ENCODE data around the gene TSACC. TPM values are rescaled to one million over a fixed set of nuclear protein-coding genes. Genes with fewer than 3 reads are reported as not detected.
"Not testable (repeated sequence)": the region's sequence is repeated elsewhere in the genome, so short reads cannot be mapped to it uniquely, and the experiment has no call there.

TSACC gene
- total RNA-seq, 2 donors from 2014 or later: 0.94 TPM; not detected in 1

DNA sequence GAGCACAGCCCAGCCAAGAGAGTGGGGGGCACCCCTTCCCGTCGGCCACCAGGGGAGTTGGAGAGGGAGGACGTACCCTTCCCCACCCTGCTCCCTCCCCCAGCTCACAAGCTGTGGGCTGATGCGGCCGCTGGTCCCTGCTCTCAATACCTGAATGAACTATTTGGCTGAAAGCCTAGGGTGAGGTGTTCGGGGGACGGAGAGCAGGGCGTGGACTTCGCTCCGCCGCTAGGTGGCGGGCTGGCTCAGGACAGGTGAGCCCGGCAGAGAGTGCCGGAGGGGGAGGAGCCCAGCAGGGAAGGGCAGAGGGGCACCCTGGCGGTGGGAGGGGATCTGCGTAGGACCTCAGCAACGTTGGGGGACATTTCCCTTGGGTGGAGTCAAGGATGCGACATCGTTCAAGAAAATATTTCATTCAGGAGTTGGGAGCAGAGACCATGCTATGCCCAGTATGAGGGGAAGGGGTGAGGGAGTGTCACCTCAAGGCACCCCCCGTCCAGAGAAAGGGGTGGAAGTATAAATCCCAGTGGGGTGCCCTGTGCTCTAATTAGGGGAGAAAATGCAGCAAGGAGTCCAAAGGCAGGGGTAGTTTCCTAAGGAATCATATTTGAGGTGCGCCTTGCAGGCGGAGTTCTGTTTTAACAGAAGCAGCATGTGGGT lies 18.7 kb downstream of the TSACC start:
- Mint-ChIP-seq H3K27me3 (ENCODE audit: low read depth) (peaks cover 37% of the 10 kb centered on the region), H3K27ac (no peak overlapping the region), H3K4me1 (ENCODE audit: low read depth) (peaks cover 15% of the 10 kb centered on the region), H3K9me3 (no peaks in the 10 kb centered on the region), H3K36me3 (ENCODE audit: insufficient read depth in 2 of 2) (no peaks in the 10 kb centered on the region), H3K4me3 (peak overlapping the region in 1 of 2 donors; percentile 5)
- ATAC-seq (replicated peaks in 1 of 2): peak; percentile 96
- DNase-seq: peak; percentile 72 to 73

DNA sequence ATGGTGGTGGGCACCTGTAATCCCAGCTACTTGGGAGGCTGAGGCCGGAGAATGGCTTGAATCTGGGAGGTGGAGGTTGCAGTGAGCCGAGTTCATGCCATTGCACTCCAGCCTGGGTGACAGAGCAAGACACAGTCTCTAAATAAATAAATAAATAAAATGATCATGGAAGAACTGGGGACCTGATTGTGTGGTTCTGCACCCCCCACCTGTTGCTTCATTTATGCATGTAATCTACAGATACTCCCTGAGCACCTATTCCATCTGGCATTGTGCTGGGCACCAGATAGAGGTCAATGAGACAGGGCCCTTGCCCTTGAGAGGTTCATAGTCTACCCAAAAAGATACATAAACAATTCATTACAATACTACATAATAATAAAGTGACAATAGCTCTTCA lies 19.7 kb downstream of the TSACC start:
- DNase-seq: no peak
- Mint-ChIP-seq H3K9me3 (no peaks in the 10 kb centered on the region), H3K27me3 (ENCODE audit: low read depth) (peaks cover 37% of the 10 kb centered on the region), H3K4me1 (ENCODE audit: low read depth) (peaks cover 15% of the 10 kb centered on the region), H3K36me3 (ENCODE audit: insufficient read depth in 2 of 2) (no peaks in the 10 kb centered on the region), H3K4me3 (no peak overlapping the region), H3K27ac (no peak overlapping the region)
- ATAC-seq (replicated peaks in 1 of 2): no peak

DNA sequence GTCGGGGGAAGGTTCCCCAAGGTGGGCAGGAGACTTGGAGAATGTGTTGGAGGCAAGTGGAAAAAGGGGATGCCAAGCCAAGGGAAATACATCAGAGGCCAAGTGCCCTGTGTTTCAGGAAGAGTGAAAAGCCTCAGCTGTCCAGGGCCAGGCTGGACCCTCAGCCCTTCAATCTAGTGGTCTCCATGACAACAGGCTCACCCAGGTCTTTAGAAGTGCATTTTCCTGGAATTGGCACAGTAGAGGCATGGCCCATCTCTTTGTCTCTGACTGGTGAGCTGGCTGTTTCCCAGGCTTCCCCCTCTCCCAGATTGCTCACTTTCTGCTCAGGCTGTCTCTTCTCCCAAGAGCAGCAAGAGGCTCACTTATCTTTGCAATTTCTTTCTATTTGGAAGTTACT lies 20.3 kb downstream of the TSACC start:
- Mint-ChIP-seq H3K27me3 (ENCODE audit: low read depth) (peaks cover 37% of the 10 kb centered on the region), H3K27ac (no peak overlapping the region), H3K9me3 (no peaks in the 10 kb centered on the region), H3K4me3 (no peak overlapping the region), H3K4me1 (ENCODE audit: low read depth) (peaks cover 15% of the 10 kb centered on the region), H3K36me3 (ENCODE audit: insufficient read depth in 2 of 2) (no peaks in the 10 kb centered on the region)
- ATAC-seq (replicated peaks in 1 of 2): no peak
- DNase-seq: no peak

DNA sequence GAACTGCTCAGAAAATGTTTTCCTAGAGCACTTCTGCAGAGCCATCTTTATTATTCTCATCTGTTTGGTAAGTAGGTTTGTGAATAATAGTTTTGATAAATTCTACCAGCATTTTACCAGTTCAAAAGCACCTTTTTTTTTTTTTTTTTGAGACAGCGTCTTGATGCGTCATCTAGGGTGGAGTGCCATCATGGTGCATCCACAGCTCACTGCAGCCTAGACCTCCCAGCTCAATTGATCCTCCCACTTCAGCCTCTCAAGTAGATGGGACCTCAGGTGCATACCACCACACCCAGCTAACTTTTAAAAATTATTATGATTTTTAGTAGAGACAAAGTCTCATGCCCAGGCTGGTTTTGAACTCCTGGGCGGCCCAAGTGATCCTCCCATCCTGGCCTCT lies 20.9 kb downstream of the TSACC start:
- Mint-ChIP-seq H3K36me3 (ENCODE audit: insufficient read depth in 2 of 2) (no peaks in the 10 kb centered on the region), H3K4me3 (no peak overlapping the region), H3K27me3 (ENCODE audit: low read depth) (peaks cover 37% of the 10 kb centered on the region), H3K27ac (no peak overlapping the region), H3K4me1 (ENCODE audit: low read depth) (peaks cover 15% of the 10 kb centered on the region), H3K9me3 (no peaks in the 10 kb centered on the region)
- ATAC-seq (replicated peaks in 1 of 2) (no peak), DNase-seq (no peak)

DNA sequence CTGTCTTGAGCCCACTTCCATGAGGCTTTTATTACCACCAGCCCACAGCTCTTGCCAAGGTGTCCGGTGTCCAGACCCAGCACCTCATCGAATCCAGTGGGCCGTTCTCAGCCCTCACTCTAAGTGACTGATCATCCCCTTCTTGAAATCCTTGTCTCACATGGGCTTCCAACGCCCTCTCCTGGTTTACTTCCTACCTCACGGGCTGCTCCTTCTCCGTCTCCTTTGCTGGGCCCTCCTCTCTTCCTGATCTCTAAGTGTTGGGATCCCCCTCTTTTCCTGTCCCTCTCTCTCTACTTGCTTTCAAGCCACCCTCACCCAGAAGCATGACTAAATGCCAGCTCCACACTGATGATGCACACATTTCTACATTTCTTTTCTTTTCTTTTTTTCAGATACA lies 21.6 kb downstream of the TSACC start:
- Mint-ChIP-seq H3K36me3 (ENCODE audit: insufficient read depth in 2 of 2) (no peaks in the 10 kb centered on the region), H3K9me3 (no peaks in the 10 kb centered on the region), H3K27ac (no peak overlapping the region), H3K27me3 (ENCODE audit: low read depth) (peaks cover 44% of the 10 kb centered on the region), H3K4me1 (ENCODE audit: low read depth) (peaks cover 15% of the 10 kb centered on the region), H3K4me3 (no peak overlapping the region)
- no peak for ATAC-seq (replicated peaks in 1 of 2)
- DNase-seq: no peak

DNA sequence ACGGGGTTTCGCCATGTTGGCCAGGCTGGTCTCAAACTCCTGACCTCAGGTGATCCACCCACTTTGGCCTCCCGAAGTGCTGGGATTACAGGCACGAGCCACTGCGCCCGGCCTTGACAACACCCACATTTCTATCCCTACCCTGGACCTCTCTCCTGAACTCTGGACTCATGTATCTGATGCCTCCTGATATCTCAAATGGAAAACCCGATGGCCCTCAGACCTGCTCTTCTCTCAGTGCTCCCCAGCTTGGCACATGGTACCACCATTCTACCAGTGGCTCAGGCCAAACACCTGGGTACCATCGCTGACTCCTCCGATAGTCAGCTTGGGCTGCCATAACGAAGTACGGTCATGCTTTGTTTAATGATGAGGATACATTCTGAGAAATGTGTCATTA lies 22.2 kb downstream of the TSACC start:
- no peak for DNase-seq
- Mint-ChIP-seq H3K36me3 (ENCODE audit: insufficient read depth in 2 of 2) (no peaks in the 10 kb centered on the region), H3K27me3 (ENCODE audit: low read depth) (peaks cover 49% of the 10 kb centered on the region), H3K4me1 (ENCODE audit: low read depth) (peaks cover 15% of the 10 kb centered on the region), H3K9me3 (no peaks in the 10 kb centered on the region), H3K27ac (no peak overlapping the region), H3K4me3 (no peak overlapping the region)
- no peak for ATAC-seq (replicated peaks in 1 of 2)

DNA sequence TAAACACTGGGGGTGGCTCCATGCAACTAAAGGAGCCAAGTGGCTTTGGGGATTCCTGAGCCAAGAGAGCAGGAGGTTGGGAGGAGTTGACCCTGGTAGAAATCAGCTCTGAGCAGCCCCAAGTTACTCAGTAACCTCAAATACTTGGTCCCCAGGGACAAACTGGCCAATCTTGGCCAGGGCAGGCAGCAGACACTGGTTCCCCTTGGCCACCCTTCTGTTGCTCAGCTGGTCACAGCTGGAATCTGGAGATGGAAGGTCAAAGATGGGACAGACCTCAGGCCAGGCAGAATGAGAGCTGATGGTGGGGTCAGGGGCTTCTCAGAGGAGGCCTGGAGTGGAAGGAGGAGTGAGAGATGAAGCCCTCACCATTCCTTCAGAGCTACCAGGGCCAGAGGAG lies 27.4 kb downstream of the TSACC start:
- ATAC-seq (replicated peaks in 1 of 2) (no peak), DNase-seq (no peak)
- H3K27me3 Mint-ChIP-seq (ENCODE audit: low read depth): peaks cover 42% of the 10 kb centered on the region
- H3K4me1 Mint-ChIP-seq (ENCODE audit: low read depth): no peaks in the 10 kb centered on the region
- H3K4me3 Mint-ChIP-seq: no peak overlapping the region
- no peaks in the 10 kb centered on the region for H3K36me3 Mint-ChIP-seq (ENCODE audit: insufficient read depth in 2 of 2)
- H3K9me3 Mint-ChIP-seq: no peaks in the 10 kb centered on the region
- no peak overlapping the region for H3K27ac Mint-ChIP-seq

DNA sequence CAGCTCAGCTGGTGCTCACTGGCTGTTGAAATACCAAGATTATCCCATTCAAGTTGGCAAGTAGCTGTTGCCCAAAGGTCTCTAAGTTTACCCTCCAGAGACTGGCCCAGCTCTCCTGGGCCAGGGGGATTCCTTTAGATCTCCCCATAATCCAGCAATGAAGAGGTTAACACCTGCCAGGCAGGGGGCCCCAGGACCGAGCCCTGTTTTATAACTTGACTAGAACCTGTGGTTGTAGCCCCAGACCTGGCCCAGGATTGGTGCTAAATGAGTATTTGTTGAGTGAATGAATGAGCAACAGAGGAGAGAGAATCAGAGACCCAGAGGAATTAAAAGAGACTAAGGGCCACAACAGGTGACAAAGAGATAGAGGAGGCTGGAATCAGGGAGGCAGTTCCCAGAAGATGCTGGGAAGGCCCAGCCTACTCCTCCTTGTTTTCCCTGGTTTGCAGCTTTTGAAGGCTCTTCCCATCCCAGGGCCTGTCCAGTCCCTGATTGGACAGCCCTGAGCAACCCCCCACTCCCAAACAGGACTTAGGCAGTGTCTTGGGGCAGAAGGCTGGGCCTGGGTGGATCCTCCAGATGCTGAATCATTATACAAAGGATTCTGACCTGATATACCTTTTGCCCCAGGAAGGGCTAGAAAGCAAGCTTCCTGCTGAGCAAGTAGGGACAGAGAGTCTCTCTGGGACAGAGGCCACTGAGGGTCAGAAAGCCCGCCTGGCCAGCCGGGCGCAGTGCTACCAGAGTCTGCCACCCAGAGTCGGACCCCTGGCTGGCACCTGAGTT lies 28.2 kb downstream of the TSACC start:
- H3K9me3 Mint-ChIP-seq: no peaks in the 10 kb centered on the region
- no peak overlapping the region for H3K27ac Mint-ChIP-seq
- no peak overlapping the region for H3K4me3 Mint-ChIP-seq
- H3K4me1 Mint-ChIP-seq (ENCODE audit: low read depth): no peaks in the 10 kb centered on the region
- no peak for DNase-seq
- no peaks in the 10 kb centered on the region for H3K36me3 Mint-ChIP-seq (ENCODE audit: insufficient read depth in 2 of 2)
- ATAC-seq (replicated peaks in 1 of 2): no peak
- H3K27me3 Mint-ChIP-seq (ENCODE audit: low read depth): peaks cover 41% of the 10 kb centered on the region

DNA sequence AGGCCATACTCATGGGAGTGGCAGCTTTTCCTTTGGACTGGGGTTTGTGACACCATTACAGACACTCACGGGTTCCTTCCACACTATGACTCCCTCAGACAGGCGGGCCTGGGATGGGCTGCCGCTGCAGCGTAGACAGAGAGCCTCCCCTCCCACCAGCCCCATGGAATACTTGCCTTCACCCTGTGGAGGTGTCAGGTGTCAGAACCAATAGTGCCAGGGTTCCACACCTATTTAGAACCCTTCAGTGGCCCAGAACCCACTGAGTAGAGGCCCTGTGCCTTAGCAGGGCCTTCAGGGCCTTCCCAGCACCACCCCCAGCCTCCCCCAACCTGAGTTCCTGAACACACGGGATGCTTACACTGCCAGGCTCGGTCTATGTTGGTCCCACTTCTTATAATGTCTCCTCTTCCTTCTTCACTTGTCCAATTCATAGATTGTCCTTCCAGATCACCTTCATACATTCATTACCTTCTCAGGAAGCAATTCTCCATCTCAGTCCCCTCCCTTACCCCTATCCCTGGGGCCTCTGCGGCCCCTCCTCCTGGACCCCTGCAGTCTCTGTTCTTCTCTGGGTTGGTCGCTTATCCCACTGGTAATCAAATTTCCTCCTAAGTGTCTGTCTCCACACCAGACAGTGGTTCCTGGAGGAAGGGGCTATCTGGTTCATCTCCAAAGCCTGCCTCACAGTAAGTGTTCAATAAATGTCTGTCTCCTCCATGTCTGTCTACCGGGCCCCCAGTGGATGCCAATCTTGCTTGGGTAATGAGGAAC lies 29.2 kb downstream of the TSACC start:
- H3K36me3 Mint-ChIP-seq (ENCODE audit: insufficient read depth in 2 of 2): no peaks in the 10 kb centered on the region
- no peak overlapping the region for H3K27ac Mint-ChIP-seq
- no peak for DNase-seq
- H3K27me3 Mint-ChIP-seq (ENCODE audit: low read depth): peaks cover 47% of the 10 kb centered on the region
- no peaks in the 10 kb centered on the region for H3K9me3 Mint-ChIP-seq
- no peaks in the 10 kb centered on the region for H3K4me1 Mint-ChIP-seq (ENCODE audit: low read depth)
- no peak for ATAC-seq (replicated peaks in 1 of 2)
- no peak overlapping the region for H3K4me3 Mint-ChIP-seq

DNA sequence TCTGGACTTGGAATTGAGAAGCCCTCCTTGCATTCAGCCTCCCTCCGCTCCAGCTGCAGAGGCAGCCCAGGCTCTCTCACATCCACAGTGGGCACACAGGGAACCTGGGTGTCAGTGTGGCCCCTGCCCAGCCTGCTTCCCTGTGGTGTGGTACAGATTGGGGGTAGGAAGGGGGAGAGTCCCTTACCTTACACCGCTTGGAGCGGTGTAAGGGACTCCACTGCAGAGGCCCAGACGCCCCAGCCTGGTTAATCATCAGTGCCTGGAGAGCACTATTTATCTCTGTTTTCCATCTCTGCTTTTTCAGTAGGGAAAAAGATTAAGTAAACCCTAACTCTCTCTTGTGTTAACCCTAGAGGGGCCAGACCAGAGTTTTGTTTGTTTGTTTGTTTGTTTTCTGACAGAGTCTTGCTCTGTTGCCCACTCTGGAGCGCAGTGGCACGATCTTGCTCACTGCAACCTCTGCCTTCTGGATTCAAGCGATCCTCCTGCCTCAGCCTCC lies 29.9 kb downstream of the TSACC start:
- no peaks in the 10 kb centered on the region for H3K36me3 Mint-ChIP-seq (ENCODE audit: insufficient read depth in 2 of 2)
- peaks cover 52% of the 10 kb centered on the region for H3K27me3 Mint-ChIP-seq (ENCODE audit: low read depth)
- ATAC-seq (replicated peaks in 1 of 2) (no peak), DNase-seq (no peak)
- no peaks in the 10 kb centered on the region for H3K9me3 Mint-ChIP-seq
- H3K27ac Mint-ChIP-seq: no peak overlapping the region
- H3K4me3 Mint-ChIP-seq: no peak overlapping the region
- H3K4me1 Mint-ChIP-seq (ENCODE audit: low read depth): no peaks in the 10 kb centered on the region

DNA sequence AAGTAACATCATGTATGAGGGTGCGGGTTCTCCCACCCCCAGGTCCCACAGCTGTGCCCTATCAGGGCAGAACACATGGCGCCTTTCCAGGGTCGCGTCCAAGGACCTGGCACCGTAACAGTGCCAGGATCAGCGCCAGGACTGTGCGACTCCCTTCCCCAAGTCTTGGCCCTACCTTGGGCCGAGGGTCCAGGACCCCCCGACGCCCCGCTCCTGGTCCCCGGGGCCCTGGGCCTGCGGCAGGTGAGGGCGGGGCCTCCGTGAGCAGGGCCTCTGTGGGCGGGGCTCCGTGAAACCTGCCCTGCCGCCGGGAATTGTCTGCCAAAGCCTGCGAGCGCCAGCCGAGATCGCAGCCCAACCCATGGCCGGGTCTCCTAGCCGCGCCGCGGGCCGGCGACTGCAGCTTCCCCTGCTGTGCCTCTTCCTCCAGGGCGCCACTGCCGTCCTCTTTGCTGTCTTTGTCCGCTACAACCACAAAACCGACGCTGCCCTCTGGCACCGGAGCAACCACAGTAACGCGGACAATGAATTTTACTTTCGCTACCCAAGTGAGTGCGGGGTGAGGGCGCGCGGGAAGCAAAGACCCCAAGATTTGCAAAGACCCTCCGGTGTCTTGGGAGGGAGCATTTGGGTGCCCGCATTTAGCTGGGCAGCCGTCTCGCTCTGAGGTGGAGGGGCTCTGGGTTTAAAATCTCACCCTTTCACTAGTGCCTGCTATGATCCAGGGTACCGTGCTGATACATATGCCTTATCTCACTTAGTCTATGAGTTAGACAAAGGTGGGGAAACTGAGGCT lies 30.8 kb downstream of the TSACC start, which contains the start of gene RHBG:
Gene RHBG, plus strand, starts transcription at position 323 of the 796 bp plus-strand sequence. Its CDS starts 39 bp downstream, at position 362.
- H3K36me3 Mint-ChIP-seq (ENCODE audit: insufficient read depth in 2 of 2): no peaks in the 10 kb centered on the region
- H3K4me3 Mint-ChIP-seq: peak within 1 kb of the TSS; percentile 61 to 69

DNA sequence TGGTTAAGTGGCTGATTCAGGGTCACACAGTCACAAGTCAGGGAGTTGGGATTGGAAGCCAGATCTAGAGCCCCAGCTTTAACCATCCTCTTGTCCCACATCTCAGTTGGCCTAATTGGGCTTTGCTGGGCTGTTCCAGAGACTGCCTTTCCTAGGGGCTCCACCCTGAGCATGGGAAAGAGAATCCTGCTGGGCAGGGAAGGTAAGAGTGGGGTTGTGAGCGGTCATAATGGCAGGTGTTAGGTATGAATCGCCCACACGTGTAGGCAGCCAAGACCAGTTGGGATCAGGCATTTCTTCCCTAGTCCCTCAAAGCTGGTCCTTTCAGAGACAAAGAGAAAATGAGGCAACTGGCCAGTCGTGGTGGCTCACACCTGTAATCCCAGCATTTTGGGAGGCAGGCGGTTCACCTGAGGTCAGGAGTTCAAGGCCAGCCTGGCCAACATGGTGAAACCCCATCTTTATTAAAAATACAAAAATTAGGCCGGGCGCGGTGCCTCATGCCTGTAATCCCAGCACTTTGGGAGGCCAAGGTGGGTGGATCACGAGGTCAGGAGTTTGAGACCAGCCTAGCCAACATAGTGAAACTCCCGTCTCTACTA lies 31.5 kb downstream of the TSACC start:
- ATAC-seq (replicated peaks in 1 of 2); H3K36me3 Mint-ChIP-seq (ENCODE audit: insufficient read depth in 2 of 2); H3K9me3 Mint-ChIP-seq; DNase-seq; H3K27ac Mint-ChIP-seq; H3K4me1 Mint-ChIP-seq (ENCODE audit: low read depth): not testable (repeated sequence)
- H3K27me3 Mint-ChIP-seq (ENCODE audit: low read depth): peaks cover 54% of the 10 kb centered on the region
- H3K4me3 Mint-ChIP-seq: peak overlapping the region; percentile 61 to 69

More for the DNA sequence above, 30.8 kb downstream of the TSACC start, which contains the start of gene RHBG:
- ATAC-seq (replicated peaks in 1 of 2): peak; percentile 13 to 25
- DNase-seq: peak in 1 of 2 donors; percentile 11
- Mint-ChIP-seq H3K27me3 (ENCODE audit: low read depth) (peaks cover 52% of the 10 kb centered on the region), H3K27ac (no peak within 1 kb of the TSS), H3K4me1 (ENCODE audit: low read depth) (no peaks in the 10 kb centered on the region), H3K9me3 (no peaks in the 10 kb centered on the region)
